GM19397 (cell line): ENCODE results near the gene AFF3.

Experiments used
- ATAC-seq: cut with Tn5 transposase; IDR thresholded peaks from one replicate; pipeline ENCODE4 v1.9.1; 2021; ENCODE audit warnings: mild to moderate bottlenecking, moderate library complexity; ENCODE audit not compliant: unreplicated experiment

Gene AFF3

GRCh38 chr2:100046961-100047947 lies 95.1 kb downstream of the AFF3 start:
- ATAC-seq, result no peak

- ATAC-seq, result no peak
Observed at GRCh38 chr2:100045000-100045399, 97.4 kb downstream of the AFF3 start.

DNA sequence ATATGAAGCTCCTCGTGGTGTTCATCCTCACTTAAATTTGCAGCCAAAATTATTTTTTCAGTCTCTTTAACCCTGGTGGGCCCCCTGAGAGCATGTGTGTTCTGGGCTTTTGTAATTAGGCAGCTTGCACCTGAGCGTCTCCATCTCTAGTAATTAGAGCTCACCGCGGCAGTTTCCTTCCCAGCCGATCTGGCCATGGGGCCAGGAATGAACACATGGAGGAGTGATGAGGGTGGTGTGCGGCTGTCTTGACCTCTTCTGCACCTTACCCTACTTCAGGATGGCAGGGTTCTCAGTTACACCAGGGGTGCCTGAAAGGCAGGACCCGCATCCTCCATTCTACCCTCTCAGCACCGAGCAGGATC lies 98.5 kb downstream of the AFF3 start:
- ATAC-seq, result no peak

DNA sequence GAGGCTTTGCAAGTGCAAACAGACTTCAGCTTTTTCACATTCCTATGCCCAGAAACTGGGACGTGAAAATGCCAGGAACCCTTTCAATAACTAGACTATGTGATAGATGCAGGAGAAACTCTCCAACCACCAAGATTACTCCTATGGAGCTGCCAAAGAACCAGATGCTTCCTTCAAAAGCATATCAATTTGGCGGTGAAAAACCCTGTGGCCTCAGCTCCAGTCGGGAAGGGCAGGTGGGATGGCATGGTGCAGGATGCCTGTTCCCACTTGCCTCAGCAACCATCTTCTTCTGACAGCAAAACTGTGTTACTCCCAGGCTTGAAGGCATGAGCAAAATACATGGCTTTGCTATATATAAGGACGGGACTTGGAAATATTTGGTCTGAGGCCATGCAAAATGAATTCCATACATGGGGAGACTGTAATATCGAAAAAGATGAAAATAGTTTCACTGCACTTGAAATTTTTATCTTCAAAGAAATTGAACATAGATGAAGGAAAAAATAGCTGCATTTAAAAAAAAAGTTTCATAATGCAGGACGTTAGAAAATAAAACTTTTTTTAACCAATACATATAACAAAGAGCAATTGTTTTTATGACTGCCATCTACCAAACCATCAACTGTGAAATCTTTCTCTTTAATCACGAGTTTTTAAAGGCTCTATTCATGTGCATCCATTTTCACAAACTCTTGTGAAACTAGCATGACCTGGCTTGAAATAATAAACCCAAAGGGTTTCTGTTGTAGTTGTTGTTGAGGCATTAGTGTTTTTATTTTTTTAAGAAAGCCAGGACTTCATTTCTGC lies 99.1 kb downstream of the AFF3 start:
- ATAC-seq, result no peak

DNA sequence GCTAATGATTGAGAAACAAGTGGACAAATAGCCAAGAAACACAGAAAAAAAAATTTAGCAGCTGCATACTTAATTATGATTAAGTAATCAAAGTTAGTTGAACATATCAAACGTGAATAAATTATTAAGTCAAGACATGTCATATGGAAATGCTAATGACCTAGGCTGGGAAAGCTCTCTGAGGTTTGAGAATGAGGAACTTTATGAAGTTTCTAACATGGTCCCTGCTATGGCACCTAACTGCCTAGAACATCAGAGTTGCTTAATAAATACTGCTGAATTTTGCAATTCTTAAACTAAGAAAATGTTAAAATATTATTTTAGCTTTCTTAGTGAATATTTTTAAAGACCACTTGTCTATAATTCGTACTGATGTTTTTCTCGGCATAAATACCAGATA lies 99.8 kb downstream of the AFF3 start:
- no peak for ATAC-seq

DNA sequence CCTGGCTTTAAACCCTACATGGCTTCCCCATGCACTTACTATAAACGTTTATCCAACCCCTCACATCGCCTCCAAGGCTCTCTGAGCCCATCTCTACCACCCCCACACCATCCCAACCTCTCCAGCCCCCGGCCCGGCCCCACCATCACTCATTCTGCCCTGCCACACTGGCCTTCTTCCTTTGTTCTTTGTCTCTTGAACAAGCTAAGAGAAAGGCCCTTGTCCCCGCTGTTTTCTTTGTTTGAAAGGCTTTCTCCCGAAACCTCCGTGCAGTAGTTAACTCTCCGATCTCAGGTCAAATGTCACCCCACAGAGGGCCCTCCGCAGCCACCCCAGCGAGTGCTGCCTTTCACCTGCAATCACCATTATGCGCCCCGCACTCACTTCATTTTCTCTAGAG lies 100.4 kb downstream of the AFF3 start:
- no peak for ATAC-seq

DNA sequence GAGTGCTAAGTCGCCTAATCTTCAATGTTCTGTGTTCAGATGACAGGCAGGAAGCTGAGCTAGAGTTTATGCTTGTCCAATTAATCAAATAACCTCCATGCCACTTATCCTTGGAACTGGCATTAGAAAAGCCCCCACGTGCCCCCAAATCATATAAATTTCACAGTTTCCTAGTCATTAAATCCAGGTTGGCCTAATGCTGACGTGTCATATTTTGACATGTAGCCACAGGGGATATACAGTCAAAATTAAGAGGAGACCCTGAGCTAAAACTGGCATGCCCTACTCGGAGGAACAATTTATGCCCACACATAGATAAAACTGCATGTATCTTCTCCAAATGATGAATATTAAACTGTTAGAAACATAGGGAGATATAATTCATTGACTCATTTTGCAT lies 101.0 kb downstream of the AFF3 start:
- ATAC-seq, result no peak

DNA sequence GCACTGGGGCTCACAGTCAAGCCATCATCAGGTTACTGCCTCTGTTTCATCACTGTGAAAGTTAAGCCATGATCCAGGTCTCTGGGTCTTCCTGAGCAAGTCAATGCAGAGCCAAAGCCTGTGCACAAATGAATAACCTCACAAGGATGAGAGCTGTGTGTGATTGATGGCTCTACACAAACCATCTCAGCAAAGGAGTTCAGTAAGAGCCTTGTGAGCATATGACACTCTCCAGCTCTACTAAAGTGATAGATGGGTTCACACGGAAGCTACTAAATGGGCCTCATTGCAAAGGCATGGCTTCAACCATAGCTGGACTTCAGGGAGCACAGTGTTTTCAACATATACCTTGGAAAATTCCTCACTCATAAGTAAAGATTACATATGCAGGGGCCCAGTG lies 101.5 kb downstream of the AFF3 start:
- no peak for ATAC-seq

GRCh38 chr2:100039291-100039980 lies 103.0 kb downstream of the AFF3 start:
- no peak for ATAC-seq

DNA sequence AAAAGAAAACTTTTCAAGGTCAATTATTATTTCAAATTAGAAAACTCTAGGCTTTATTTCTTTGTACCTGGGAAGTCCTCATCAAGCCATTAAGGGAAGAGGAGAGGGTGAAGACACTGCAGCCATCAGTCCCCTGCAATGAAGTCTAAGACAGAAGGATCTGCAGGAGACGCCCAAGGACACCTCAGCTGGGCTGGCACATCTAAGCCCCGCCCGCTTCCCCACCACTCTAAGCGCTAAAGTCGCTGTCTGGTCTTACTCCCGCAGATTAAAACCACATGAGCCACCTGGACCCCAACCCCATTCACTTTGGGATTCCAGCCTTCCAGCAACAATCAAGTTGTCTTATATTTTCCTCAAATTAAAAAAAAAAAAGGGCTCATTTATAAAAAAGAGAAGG lies 104.4 kb downstream of the AFF3 start:
- ATAC-seq, result no peak

- no peak for ATAC-seq
Observed at GRCh38 chr2:100036793-100037192, 105.6 kb downstream of the AFF3 start.

GRCh38 chr2:100036026-100036425 lies 106.4 kb downstream of the AFF3 start:
- no peak for ATAC-seq

DNA sequence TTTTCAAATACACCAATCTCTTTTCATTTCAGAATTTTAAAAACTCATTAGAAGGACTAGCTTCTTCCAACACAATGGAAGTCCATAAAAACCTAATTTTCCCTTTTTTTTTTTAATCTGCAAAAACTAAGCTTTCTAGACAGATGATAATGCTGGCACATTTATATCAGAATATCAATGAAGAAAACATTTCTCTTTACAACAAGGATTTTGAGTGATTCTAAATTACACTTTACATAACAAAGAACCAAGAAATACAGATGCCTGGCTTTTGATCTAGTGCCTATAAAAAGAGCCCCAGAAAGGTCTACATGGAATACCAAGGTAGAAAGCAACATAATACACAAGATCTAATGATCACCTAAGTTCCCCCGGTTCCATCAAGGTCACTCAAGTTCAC lies 108.0 kb downstream of the AFF3 start:
- no peak for ATAC-seq

GRCh38 chr2:100033976-100034375 lies 108.4 kb downstream of the AFF3 start:
- no peak for ATAC-seq

DNA sequence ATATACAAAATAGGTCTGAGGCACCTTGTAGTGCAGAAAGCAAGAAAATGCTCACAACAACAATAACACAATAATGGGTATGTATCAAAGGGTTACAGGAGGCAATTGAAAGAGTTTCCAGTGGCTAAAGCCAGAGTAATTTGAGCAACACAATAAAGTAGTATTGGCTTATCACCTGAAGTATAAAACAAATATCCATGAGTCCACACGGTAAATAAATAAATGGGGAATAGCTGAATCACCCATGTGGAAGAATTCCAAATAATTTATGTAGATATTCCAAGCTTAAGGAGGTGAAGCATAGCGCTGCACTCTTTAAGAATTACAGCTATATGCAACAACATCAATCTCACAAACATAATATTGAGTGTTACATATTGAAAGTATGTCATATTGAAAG lies 110.8 kb downstream of the AFF3 start:
- ATAC-seq, result no peak

- no peak for ATAC-seq
Observed at GRCh38 chr2:100029460-100029859, 112.9 kb downstream of the AFF3 start.

GRCh38 chr2:100021791-100022340 lies 120.5 kb downstream of the AFF3 start:
- ATAC-seq, result no peak

DNA sequence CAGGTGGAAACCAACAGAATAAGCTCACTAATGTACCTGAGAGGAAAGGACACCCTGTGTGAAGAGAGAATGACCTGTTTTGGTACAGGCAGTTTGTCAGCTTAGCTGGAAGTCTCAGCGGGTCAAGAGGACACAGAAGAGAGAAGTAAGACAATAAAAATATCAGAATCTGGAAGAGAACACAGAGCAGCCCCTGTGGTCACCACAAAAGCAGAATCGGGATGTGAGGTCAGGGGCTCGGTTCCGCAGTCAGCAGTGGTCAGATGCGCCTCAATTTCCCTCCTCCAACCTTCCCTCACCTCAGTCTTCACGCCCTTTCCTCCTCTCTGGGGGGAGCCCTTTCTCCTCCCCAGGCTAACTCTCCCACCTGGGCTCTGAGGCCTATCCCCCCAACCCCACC lies 122.9 kb downstream of the AFF3 start:
- ATAC-seq, result no peak

DNA sequence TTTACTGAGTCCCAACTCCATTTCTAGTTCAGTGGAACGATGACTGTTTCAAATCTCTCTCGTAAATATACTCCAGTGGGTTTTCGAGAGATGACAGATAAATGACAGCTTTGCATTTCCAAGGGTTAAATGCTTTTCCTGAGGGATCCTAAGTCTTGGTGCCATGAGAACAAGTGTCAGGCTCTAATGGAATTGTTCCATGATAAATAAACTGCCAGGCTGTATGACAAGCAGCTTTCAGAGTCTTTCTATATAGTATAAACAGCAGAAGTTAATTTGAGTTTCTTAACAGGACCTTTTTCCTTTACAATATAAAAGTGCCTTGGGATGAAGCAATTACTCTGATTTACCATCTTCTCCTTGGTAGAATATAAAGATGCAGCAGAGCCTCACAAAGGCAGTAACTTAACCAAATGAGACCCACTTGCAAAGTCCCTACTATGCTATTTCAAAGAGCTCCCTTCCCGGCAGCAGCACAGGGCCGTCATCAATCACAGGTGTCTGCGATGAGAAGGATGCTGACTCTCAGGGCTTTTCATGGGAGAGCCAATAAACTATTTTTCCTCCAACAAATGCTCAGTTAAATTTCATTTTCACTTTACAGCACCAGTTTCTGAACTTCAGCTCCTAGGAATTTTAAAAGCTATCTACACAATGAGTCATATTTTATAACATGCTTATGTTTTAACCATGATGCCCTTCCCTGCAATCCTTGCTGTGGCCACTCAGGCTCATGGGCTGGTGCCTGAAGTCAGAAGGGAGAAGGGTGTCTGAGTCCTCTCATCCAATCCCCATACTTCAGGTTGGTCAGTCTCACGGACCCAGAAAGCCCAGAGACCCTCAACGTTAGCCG lies 123.8 kb downstream of the AFF3 start:
- no peak for ATAC-seq

DNA sequence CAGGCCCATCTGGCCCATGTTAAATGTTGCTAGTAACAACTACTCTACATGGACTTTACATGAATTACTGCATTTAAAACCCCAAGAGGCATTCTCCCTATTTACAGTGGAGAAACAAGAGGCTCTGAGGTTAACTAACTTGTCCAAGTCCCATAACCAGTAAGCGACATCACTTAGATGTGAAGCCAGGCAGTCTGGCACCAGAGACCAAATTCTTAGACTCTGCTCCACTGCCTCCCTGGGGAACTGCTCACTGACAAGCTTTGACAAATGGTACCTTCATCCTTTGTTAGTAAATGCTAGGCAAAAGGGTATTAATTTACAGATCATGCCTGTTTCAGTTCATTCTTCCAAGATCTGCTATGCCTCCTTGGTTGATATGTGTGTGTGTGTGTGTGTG lies 124.8 kb downstream of the AFF3 start:
- no peak for ATAC-seq
